ENCODE data around the gene SYNPR.

DNA sequence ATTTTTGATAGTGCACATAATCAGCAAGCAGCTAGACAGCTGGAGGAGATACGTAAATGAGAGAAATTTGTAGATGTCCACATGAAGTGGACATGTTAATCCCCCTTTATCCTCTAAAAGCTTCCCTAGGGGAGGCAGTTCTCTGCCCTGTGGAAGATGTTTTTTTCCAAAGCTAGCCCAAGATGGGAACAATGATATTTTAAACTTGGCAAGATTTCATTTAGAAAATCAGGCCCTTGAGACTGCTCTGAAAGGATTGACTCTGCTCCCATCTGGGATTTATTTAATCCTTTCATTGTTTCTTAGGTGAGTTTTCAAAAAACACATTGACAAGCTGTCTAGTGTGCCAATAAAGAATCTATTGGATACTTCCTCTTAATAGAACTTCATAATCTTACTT, 92.0 kb downstream of the SYNPR start:
- no peak for TF ChIP-seq EZH2 (IDR thresholded peaks at IDR 0.05)
- TF ChIP-seq POLR2AphosphoS5 (IDR thresholded peaks at IDR 0.05; ENCODE audit: borderline replicate concordance, low read depth, low read length): no peak
- TF ChIP-seq FOXP2 (optimal IDR thresholded peaks at IDR 0.05; ENCODE audit: control extremely low read depth, extremely low read length, insufficient read depth): no peak
